Neural progenitor cell (in vitro differentiated cells): ENCODE measurements around the gene GRM3.

ENCODE experiments used
- EZH2 ChIP-seq: fragments of 200-600 bp; sonication (generic); IDR thresholded peaks from 2 replicates; pipeline ENCODE4 v1.6.1; 2017; ENCODE audit warnings: antibody characterized with exemption, mild to moderate bottlenecking, moderate library complexity
- EZH2phosphoT487 ChIP-seq: fragments of 200-600 bp; sonication (generic); IDR thresholded peaks from 2 replicates; pipeline ENCODE4 v1.6.1; 2017; ENCODE audit warnings: antibody characterized with exemption
- TF ChIP-seq, protein P1 (sequence below): fragments of 200-600 bp; sonication (generic); IDR thresholded peaks from 2 replicates; pipeline ENCODE4 v1.5.1; 2017; ENCODE audit warnings: antibody characterized with exemption, mild to moderate bottlenecking

DNA sequence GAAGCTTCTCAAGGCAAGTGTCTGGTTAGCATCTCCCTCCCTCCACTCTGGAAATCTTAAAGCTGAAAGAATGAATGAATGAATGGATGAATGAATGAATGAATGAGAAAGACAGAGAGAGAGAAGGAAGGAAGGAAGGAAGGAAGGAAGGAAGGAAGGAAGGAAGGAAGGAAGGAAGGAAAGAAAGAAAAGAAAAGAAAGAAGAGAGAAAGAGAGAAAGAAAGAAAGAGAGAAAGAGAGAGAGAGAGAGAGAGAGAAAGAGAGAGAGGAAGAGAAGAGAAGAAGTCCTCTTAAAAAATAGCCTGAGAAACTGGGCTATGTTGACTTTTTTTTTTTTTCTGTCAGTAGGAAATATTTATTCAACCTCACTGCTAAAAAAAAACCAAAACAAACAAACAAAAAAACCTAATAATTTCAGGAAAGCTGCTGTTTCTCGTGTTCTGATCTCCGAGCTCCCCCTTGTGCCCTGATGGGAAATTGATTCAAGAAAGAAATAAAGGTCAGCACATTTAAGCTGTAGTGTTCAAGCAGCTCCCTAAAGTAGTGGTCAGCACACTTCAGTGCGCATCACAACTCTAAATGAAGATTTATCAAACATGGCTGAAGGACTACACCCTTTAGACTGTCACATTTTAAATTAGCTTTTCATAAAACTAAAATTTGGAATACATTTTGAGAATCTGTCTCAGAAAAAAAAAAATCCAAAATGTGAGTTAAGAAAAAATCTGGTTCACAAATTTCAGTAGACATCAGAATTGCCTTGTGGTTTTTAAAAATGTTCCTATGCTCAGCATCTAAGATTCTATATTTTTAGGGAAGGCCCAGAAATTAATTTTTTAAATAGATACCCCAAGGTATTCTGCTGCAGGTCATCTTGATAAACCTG is 261.5 kb downstream of the GRM3 start:
- TF ChIP-seq, protein P1, sequence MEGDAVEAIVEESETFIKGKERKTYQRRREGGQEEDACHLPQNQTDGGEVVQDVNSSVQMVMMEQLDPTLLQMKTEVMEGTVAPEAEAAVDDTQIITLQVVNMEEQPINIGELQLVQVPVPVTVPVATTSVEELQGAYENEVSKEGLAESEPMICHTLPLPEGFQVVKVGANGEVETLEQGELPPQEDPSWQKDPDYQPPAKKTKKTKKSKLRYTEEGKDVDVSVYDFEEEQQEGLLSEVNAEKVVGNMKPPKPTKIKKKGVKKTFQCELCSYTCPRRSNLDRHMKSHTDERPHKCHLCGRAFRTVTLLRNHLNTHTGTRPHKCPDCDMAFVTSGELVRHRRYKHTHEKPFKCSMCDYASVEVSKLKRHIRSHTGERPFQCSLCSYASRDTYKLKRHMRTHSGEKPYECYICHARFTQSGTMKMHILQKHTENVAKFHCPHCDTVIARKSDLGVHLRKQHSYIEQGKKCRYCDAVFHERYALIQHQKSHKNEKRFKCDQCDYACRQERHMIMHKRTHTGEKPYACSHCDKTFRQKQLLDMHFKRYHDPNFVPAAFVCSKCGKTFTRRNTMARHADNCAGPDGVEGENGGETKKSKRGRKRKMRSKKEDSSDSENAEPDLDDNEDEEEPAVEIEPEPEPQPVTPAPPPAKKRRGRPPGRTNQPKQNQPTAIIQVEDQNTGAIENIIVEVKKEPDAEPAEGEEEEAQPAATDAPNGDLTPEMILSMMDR, result peak; percentile 76
- TF ChIP-seq EZH2 (no peak), EZH2phosphoT487 (no peak)
